Testis (tissue), 3 donors: ENCODE measurements around the gene PPP4R1. TPM values are rescaled to one million over a fixed set of nuclear protein-coding genes. Genes with fewer than 3 reads are reported as not detected.

ENCODE experiments used
- DNase-seq: peaks from one replicate; pipeline ENCODE4 v3.0.0-alpha.2; 2019
- H3K27ac ChIP-seq, 2 donors: fragments of 200-600 bp; sonication (generic); one replicate each; pipeline ENCODE4 v1.5.1; 2019
- H3K27me3 ChIP-seq: fragments of 200-600 bp; sonication (generic); one replicate; pipeline ENCODE4 v1.5.1; 2019
- H3K36me3 ChIP-seq: fragments of 200-600 bp; sonication (generic); one replicate; pipeline ENCODE4 v1.5.1; 2017; ENCODE audit warnings: low read depth; ENCODE audit errors: missing control alignments
- H3K4me1 ChIP-seq: fragments of 200-600 bp; sonication (generic); one replicate; pipeline ENCODE4 v1.5.1; 2019
- H3K4me3 ChIP-seq, 2 donors: fragments of 200-600 bp; sonication (generic); one replicate each; pipeline ENCODE4 v1.5.1; 2017 to 2019
- H3K9me3 ChIP-seq: fragments of 200-600 bp; sonication (generic); one replicate; pipeline ENCODE4 v1.5.1; 2017
- POLR2A ChIP-seq: fragments of 450-650 bp; IDR thresholded peaks from one replicate; pipeline ENCODE4 v1.6.1; 2017; ENCODE audit warnings: antibody characterized with exemption, mild to moderate bottlenecking, moderate library complexity
- WGBS, 2 donors: methylation state at CpG; one replicate each; pipeline ENCODE4 v1.1.5; 2018; 5-methylcytosine and 5-hydroxymethylcytosine counted together
- intact Hi-C: fragments of 100-400 bp; cut with DNase I; formaldehyde crosslinking; loops from one replicate; pipeline ENCODE4 v1.15.1; 2023; ENCODE audit warnings: low total_unique reads
- polyA plus RNA-seq: library from polyadenylated mRNA; stranded (reverse); fragments of 350-450 nt; fragmentation: Illumina TruSeq; extraction: RNeasy Lipid Tissue Mini Kit (QIAGEN cat#74804); gene quantifications from one replicate; pipeline ENCODE4 v1.2.3, GENCODE V29; 2014; ENCODE audit warnings: low read depth, low replicate concordance; ENCODE audit not compliant: insufficient read depth
- total RNA-seq, 2 donors: library from RNA; depleted of rRNA; stranded (reverse); fragments of >200 nt; gene quantifications; one replicate each; pipeline ENCODE4 v1.2.3, GENCODE V29; 2016
- TF ChIP-seq, protein P1 (sequence below), 3 experiments: fragments of 450-650 bp in 2 of 3; fragments of 200-600 bp in 1 of 3; sonication (generic) in 1 of 3; IDR thresholded peaks; one replicate each; pipeline ENCODE4 v1.5.1; 2016 to 2019; ENCODE audit warnings: antibody characterized with exemption in 3 of 3, mild to moderate bottlenecking in 2 of 3, moderate library complexity in 1 of 3

Gene PPP4R1
- total and polyA plus RNA-seq, 3 donors from 2014 or later = 91.8 to 136 (median 128) TPM

DNA sequence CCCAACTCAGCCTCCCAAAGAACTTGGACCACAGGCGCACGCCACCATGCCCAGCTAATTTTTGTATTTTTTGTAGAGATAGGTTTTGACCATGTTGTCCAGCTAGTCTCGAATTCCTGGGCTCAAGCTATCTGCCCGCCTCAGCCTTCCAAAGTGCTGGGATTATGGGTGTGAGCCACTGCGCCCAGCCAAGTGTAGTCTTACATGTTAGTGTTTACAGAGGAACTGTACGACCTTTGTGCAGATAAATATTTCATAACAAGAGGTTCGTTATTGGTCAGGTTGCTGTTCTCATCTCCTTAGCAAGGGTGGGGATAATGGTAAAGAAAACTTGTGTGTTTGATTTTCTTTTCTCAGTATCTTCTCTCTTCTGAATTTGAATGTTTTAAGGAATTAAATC is 92.6 kb downstream of the PPP4R1 start:
- Histone ChIP-seq H3K36me3 (no peaks in the 10 kb centered on the region), H3K4me1 (no peaks in the 10 kb centered on the region), H3K9me3 (no peaks in the 10 kb centered on the region), H3K27me3 (no peaks in the 10 kb centered on the region), H3K4me3 (no peak overlapping the region), H3K27ac (no peak overlapping the region)
- TF ChIP-seq POLR2A = no peak
- TF ChIP-seq, protein P1, sequence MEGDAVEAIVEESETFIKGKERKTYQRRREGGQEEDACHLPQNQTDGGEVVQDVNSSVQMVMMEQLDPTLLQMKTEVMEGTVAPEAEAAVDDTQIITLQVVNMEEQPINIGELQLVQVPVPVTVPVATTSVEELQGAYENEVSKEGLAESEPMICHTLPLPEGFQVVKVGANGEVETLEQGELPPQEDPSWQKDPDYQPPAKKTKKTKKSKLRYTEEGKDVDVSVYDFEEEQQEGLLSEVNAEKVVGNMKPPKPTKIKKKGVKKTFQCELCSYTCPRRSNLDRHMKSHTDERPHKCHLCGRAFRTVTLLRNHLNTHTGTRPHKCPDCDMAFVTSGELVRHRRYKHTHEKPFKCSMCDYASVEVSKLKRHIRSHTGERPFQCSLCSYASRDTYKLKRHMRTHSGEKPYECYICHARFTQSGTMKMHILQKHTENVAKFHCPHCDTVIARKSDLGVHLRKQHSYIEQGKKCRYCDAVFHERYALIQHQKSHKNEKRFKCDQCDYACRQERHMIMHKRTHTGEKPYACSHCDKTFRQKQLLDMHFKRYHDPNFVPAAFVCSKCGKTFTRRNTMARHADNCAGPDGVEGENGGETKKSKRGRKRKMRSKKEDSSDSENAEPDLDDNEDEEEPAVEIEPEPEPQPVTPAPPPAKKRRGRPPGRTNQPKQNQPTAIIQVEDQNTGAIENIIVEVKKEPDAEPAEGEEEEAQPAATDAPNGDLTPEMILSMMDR (IDR thresholded peaks at IDR 0.05) = no peak
- no peak for DNase-seq
- WGBS, 2 donors = 88% methylated on average over 7 of the region's 7 CpGs
- intact Hi-C loops = no loop called here

DNA sequence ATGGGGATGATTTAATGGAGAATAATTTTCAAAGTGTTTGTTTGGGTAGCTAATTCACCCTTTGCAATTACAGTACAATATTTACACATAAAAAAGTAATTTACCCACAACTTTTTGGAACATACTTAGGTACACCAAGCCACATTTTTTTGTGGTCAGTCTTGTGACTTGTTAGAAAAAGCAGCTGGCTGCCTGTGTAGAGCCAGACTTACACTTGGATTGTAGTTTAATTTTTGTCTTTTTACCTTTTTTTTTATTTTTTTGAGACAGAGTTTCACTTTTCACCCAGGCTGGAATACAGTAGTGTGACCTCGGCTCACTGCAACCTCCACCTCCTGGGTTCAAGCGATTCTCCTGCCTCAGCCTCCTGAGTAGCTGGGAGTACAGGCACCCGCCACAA is 93.7 kb downstream of the PPP4R1 start:
- H3K9me3 ChIP-seq = no peaks in the 10 kb centered on the region
- no peak overlapping the region for H3K27ac ChIP-seq
- intact Hi-C loops = no loop called here
- no peaks in the 10 kb centered on the region for H3K36me3 ChIP-seq
- H3K4me3 ChIP-seq = no peak overlapping the region
- DNase-seq = no peak
- WGBS, 2 donors = 61 to 80% methylated on average over 3 of the region's 3 CpGs
- no peaks in the 10 kb centered on the region for H3K4me1 ChIP-seq
- H3K27me3 ChIP-seq = no peaks in the 10 kb centered on the region
- TF ChIP-seq, protein P1 (IDR thresholded peaks at IDR 0.05) = no peak
- no peak for TF ChIP-seq POLR2A

DNA sequence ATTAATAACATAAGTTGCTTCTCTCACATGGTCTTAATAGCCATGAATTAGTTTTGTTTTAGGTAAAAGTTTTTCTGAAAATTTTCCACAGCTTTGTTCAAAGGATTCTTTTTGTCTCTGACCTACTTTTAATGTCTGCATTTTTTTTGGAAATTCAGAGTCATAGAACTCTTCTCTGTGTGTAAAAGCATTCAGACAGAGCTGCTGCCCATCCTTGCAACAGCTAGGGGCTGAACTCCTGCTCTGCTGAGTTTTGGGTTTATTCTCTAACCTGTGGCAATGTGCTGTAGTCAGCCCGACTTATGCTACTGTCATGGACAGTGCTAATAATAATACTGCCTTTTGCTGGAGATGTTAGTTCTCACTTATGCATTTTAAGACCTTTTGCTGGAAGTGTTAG is 95.0 kb downstream of the PPP4R1 start:
- no peak for DNase-seq
- WGBS, 2 donors = 45 to 63% methylated on average over 1 of the region's 1 CpG
- Histone ChIP-seq H3K27me3 (no peaks in the 10 kb centered on the region), H3K36me3 (no peaks in the 10 kb centered on the region), H3K4me3 (no peak overlapping the region), H3K4me1 (no peaks in the 10 kb centered on the region), H3K27ac (peak overlapping the region in 1 of 2 donors; percentile 42), H3K9me3 (no peaks in the 10 kb centered on the region)
- TF ChIP-seq, protein P1 (IDR thresholded peaks at IDR 0.05) = no peak
- TF ChIP-seq POLR2A = no peak
- intact Hi-C loops = no loop called here

DNA sequence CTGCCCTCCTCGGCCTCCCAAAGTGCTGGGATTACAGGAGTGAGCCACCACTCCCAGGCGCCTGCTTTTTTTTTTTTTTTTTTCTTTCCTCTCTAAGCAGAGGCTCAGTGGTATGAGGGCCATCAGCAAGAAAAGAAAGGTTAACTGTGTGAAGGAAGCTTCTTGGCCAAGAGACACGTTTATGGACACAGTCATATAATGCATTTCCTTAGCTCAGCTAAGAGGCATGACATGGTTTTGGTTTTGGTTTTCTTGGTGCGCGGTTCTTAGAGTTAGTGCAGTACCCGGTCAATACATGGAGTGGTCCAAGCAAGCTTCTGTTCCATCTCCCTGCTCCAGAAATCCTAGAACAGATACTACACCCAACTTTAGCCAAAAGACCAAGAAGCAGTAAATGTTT is 96.5 kb downstream of the PPP4R1 start:
- Histone ChIP-seq H3K9me3 (no peaks in the 10 kb centered on the region), H3K27me3 (no peaks in the 10 kb centered on the region), H3K36me3 (no peaks in the 10 kb centered on the region), H3K4me3 (no peak overlapping the region), H3K27ac (no peak overlapping the region), H3K4me1 (no peaks in the 10 kb centered on the region)
- intact Hi-C loops = no loop called here
- TF ChIP-seq POLR2A = no peak
- TF ChIP-seq, protein P1 (IDR thresholded peaks at IDR 0.05) = no peak
- WGBS, 2 donors = 76 to 87% methylated on average over 6 of the region's 6 CpGs
- DNase-seq = no peak

DNA sequence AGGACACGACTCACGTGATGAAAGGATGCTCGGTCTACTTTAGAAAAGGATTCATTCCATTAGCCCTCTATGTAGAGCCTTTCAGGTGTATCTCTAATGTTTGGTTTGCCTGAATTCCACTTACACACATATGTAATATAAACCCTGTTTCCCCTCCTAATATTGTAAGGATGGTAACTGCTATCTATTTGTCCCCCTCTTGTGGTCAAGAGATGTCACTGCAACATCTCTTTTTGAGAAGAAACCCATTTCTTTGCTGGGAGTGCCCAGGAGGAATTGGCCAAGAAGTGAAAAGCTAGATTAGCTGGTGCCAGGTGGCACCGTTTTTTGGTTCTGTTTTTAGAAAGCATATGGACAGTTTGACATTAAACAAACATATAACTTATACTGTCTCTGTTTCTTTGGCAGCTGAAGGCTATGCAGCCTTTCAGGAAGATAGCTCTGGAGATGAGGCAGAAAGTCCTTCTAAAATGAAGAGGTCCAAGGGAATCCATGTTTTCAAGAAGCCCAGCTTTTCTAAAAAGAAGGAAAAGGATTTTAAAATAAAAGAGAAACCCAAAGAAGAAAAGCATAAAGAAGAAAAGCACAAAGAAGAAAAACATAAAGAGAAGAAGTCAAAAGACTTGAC is 97.8 kb downstream of the PPP4R1 start:
- intact Hi-C loops = no loop called here
- 83% methylated on average over 4 of the region's 4 CpGs for WGBS, 2 donors
- TF ChIP-seq POLR2A = no peak
- TF ChIP-seq, protein P1 (IDR thresholded peaks at IDR 0.05) = peak; percentile 53 to 75 (median 68)

More for the DNA sequence above, 97.8 kb downstream of the PPP4R1 start:
- Histone ChIP-seq H3K27me3 (no peaks in the 10 kb centered on the region), H3K27ac (no peak overlapping the region), H3K9me3 (no peaks in the 10 kb centered on the region), H3K4me3 (no peak overlapping the region), H3K36me3 (no peaks in the 10 kb centered on the region), H3K4me1 (no peaks in the 10 kb centered on the region)
- DNase-seq = no peak
